ENCODE results near the gene KLF9.

The KLF9 gene

GRCh38 chr9:70411121-70411929 is 3.1 kb downstream of the KLF9 start:
- Histone ChIP-seq H3K9me3 (ENCODE audit: insufficient read depth, low read length) (no peaks in the 10 kb centered on the region), H3K4me3 (ENCODE audit: insufficient read depth, low read length, poor library complexity, severe bottlenecking) (no peak overlapping the region), H4K20me1 (ENCODE audit: low read depth, low read length) (no peaks in the 10 kb centered on the region), H3K36me3 (ENCODE audit: low read length) (no peaks in the 10 kb centered on the region), H3K9me2 (replicated peaks; ENCODE audit: insufficient read depth, low read length) (no peaks in the 10 kb centered on the region), H3F3A (ENCODE audit: insufficient read depth) (no peaks in the 10 kb centered on the region), H3K9ac (ENCODE audit: low read length) (no peak overlapping the region), H3K79me2 (ENCODE audit: insufficient read depth, low read length) (no peaks in the 10 kb centered on the region), H2AFZ (ENCODE audit: low read depth, low read length, severe bottlenecking) (no peak overlapping the region), H3K27ac (ENCODE audit: low read depth, low read length) (no peak overlapping the region), H3K27me3 (ENCODE audit: low read length) (no peaks in the 10 kb centered on the region), H3K4me2 (ENCODE audit: low read depth, low read length, poor library complexity, severe bottlenecking) (no peak overlapping the region)
- TF ChIP-seq CTCF (IDR thresholded peaks at IDR 0.05; ENCODE audit: insufficient read depth, low read length, poor library complexity, severe bottlenecking) (no peak), EZH2phosphoT487 (conservative IDR thresholded peaks at IDR 0.05; ENCODE audit: low read length) (no peak)

- Histone ChIP-seq H3K27ac (ENCODE audit: low read depth, low read length) (no peak overlapping the region), H3K4me2 (ENCODE audit: low read depth, low read length, poor library complexity, severe bottlenecking) (no peak overlapping the region), H3K9ac (ENCODE audit: low read length) (no peak overlapping the region)
Observed at GRCh38 chr9:70410368-70410767, 4.1 kb downstream of the KLF9 start.

GRCh38 chr9:70409800-70410199 is 4.7 kb downstream of the KLF9 start:
- no peak for TF ChIP-seq EZH2phosphoT487 (conservative IDR thresholded peaks at IDR 0.05; ENCODE audit: low read length)
- TF ChIP-seq CTCF (IDR thresholded peaks at IDR 0.05; ENCODE audit: insufficient read depth, low read length, poor library complexity, severe bottlenecking) = no peak
- no peaks in the 10 kb centered on the region for H3K79me2 ChIP-seq (ENCODE audit: insufficient read depth, low read length)
- no peak overlapping the region for H2AFZ ChIP-seq (ENCODE audit: low read depth, low read length, severe bottlenecking)
- H4K20me1 ChIP-seq (ENCODE audit: low read depth, low read length) = no peaks in the 10 kb centered on the region
- H3F3A ChIP-seq (ENCODE audit: insufficient read depth) = no peaks in the 10 kb centered on the region
- no peaks in the 10 kb centered on the region for H3K36me3 ChIP-seq (ENCODE audit: low read length)
- H3K4me2 ChIP-seq (ENCODE audit: low read depth, low read length, poor library complexity, severe bottlenecking) = no peak overlapping the region
- no peak overlapping the region for H3K4me3 ChIP-seq (ENCODE audit: insufficient read depth, low read length, poor library complexity, severe bottlenecking)
- no peaks in the 10 kb centered on the region for H3K9me3 ChIP-seq (ENCODE audit: insufficient read depth, low read length)
- no peak overlapping the region for H3K27ac ChIP-seq (ENCODE audit: low read depth, low read length)
- H3K9me2 ChIP-seq (replicated peaks; ENCODE audit: insufficient read depth, low read length) = no peaks in the 10 kb centered on the region
- H3K27me3 ChIP-seq (ENCODE audit: low read length) = no peaks in the 10 kb centered on the region
- no peak overlapping the region for H3K9ac ChIP-seq (ENCODE audit: low read length)

More at GRCh38 chr9:70410368-70410767, 4.1 kb downstream of the KLF9 start:
- no peaks in the 10 kb centered on the region for H3K9me2 ChIP-seq (replicated peaks; ENCODE audit: insufficient read depth, low read length)
- H3K36me3 ChIP-seq (ENCODE audit: low read length) = no peaks in the 10 kb centered on the region
- H4K20me1 ChIP-seq (ENCODE audit: low read depth, low read length) = no peaks in the 10 kb centered on the region
- H3K4me3 ChIP-seq (ENCODE audit: insufficient read depth, low read length, poor library complexity, severe bottlenecking) = no peak overlapping the region
- no peaks in the 10 kb centered on the region for H3K27me3 ChIP-seq (ENCODE audit: low read length)
- no peaks in the 10 kb centered on the region for H3F3A ChIP-seq (ENCODE audit: insufficient read depth)
- no peaks in the 10 kb centered on the region for H3K9me3 ChIP-seq (ENCODE audit: insufficient read depth, low read length)
- no peak overlapping the region for H2AFZ ChIP-seq (ENCODE audit: low read depth, low read length, severe bottlenecking)
- TF ChIP-seq EZH2phosphoT487 (conservative IDR thresholded peaks at IDR 0.05; ENCODE audit: low read length) = no peak
- TF ChIP-seq CTCF (IDR thresholded peaks at IDR 0.05; ENCODE audit: insufficient read depth, low read length, poor library complexity, severe bottlenecking) = no peak
- no peaks in the 10 kb centered on the region for H3K79me2 ChIP-seq (ENCODE audit: insufficient read depth, low read length)

Measured in SU-DHL-6 (cell line).